ENCODE measurements around the gene AURKA. TPM values are rescaled to one million over a fixed set of nuclear protein-coding genes. Genes with fewer than 3 reads are reported as not detected.

Gene AURKA
- total and polyA plus RNA-seq, 9 of the 15 experiments (the other 6 are each of a cell fraction or from before 2014, with no cell fraction given): 72.7 to 162 (median 113) TPM

DNA sequence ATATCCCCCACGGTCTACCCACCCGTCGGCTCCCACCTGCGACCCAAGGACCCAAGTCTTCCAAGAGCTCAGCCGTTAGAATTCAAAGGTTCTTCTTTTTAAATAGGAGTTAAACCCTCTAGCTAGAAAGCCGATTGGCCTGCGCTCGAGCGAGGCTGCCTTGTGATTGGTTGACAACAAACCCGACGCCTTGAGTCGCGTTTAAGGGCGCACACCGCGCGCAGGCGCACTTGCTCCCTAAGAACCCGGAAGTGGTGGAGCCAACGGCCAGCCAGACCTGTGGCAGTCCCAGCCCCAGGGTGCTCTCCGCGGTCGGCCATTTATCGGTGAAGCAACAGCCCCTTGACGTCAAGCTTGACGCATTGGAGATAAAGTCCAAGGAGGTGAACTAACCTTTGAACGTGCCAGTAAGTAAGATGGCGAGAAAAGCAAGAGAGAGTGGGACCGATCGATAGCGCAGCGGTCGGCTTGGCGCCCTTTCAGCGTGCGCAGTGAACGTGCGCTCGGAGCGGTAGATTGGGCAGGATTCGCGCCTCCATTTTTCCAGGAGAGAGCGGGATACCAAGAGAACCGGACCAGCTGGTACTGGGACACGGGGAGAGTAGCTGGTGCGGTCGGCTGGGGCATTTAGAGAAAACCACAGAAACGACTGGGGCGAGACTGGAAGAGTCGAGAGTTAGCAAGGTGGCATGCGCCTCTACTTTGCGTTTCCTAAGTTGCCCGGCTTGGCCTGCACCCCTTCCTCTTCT, at the start of gene AURKA, which contains the start of gene CSTF1 (continued):
- TF ChIP-seq ZNF165 (CRISPR knock-in tag; IDR thresholded peaks at IDR 0.05; ENCODE audit: borderline replicate concordance) (no peak), ZNF316 (IDR thresholded peaks at IDR 0.05) (no peak), NCOA6 (IDR thresholded peaks at IDR 0.05) (peak; percentile 93), ZFP30 (CRISPR knock-in tag; IDR thresholded peaks at IDR 0.05; ENCODE audit: borderline replicate concordance) (no peak), U2AF2 (optimal IDR thresholded peaks at IDR 0.05; ENCODE audit: low read depth, low read length) (no peak), JUN (IDR thresholded peaks at IDR 0.05; ENCODE audit: borderline replicate concordance, low read depth, low read length) (peak; percentile 73; the same call in 1 of the 2 replicates), JUN (CRISPR knock-in tag; IDR thresholded peaks at IDR 0.05; ENCODE audit: borderline replicate concordance) (no peak; the same call in 1 of the 2 replicates), ZZZ3 (IDR thresholded peaks at IDR 0.05) (0 out of 2 replicates have a peak, but pooled peaks have one; percentile 77), ETS2 (tag; IDR thresholded peaks at IDR 0.05; ENCODE audit: borderline replicate concordance, poor library complexity, severe bottlenecking) (no peak), HNRNPH1 (optimal IDR thresholded peaks at IDR 0.05; ENCODE audit: low read depth, low read length) (no peak), TAL1 (IDR thresholded peaks at IDR 0.05) (no peak), FOXK1 (CRISPR knock-in tag; IDR thresholded peaks at IDR 0.05; ENCODE audit: borderline replicate concordance) (0 out of 2 replicates have a peak, but pooled peaks have one; percentile 11), ZNF124 (CRISPR knock-in tag; IDR thresholded peaks at IDR 0.05) (no peak), ZNF668 (CRISPR knock-in tag; IDR thresholded peaks at IDR 0.05) (no peak), EP300 (IDR thresholded peaks at IDR 0.05; ENCODE audit: low read length) (peak; percentile 70), DNMT1 (IDR thresholded peaks at IDR 0.05) (no peak)
- TF ChIP-seq, protein P1, sequence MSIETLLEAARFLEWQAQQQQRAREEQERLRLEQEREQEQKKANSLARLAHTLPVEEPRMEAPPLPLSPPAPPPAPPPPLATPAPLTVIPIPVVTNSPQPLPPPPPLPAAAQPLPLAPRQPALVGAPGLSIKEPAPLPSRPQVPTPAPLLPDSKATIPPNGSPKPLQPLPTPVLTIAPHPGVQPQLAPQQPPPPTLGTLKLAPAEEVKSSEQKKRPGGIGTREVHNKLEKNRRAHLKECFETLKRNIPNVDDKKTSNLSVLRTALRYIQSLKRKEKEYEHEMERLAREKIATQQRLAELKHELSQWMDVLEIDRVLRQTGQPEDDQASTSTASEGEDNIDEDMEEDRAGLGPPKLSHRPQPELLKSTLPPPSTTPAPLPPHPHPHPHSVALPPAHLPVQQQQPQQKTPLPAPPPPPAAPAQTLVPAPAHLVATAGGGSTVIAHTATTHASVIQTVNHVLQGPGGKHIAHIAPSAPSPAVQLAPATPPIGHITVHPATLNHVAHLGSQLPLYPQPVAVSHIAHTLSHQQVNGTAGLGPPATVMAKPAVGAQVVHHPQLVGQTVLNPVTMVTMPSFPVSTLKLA (conservative IDR thresholded peaks at IDR 0.05): peak; percentile 92 to 96
- TF ChIP-seq, protein P2, sequence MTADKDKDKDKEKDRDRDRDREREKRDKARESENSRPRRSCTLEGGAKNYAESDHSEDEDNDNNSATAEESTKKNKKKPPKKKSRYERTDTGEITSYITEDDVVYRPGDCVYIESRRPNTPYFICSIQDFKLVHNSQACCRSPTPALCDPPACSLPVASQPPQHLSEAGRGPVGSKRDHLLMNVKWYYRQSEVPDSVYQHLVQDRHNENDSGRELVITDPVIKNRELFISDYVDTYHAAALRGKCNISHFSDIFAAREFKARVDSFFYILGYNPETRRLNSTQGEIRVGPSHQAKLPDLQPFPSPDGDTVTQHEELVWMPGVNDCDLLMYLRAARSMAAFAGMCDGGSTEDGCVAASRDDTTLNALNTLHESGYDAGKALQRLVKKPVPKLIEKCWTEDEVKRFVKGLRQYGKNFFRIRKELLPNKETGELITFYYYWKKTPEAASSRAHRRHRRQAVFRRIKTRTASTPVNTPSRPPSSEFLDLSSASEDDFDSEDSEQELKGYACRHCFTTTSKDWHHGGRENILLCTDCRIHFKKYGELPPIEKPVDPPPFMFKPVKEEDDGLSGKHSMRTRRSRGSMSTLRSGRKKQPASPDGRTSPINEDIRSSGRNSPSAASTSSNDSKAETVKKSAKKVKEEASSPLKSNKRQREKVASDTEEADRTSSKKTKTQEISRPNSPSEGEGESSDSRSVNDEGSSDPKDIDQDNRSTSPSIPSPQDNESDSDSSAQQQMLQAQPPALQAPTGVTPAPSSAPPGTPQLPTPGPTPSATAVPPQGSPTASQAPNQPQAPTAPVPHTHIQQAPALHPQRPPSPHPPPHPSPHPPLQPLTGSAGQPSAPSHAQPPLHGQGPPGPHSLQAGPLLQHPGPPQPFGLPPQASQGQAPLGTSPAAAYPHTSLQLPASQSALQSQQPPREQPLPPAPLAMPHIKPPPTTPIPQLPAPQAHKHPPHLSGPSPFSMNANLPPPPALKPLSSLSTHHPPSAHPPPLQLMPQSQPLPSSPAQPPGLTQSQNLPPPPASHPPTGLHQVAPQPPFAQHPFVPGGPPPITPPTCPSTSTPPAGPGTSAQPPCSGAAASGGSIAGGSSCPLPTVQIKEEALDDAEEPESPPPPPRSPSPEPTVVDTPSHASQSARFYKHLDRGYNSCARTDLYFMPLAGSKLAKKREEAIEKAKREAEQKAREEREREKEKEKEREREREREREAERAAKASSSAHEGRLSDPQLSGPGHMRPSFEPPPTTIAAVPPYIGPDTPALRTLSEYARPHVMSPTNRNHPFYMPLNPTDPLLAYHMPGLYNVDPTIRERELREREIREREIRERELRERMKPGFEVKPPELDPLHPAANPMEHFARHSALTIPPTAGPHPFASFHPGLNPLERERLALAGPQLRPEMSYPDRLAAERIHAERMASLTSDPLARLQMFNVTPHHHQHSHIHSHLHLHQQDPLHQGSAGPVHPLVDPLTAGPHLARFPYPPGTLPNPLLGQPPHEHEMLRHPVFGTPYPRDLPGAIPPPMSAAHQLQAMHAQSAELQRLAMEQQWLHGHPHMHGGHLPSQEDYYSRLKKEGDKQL (CRISPR knock-in tag; IDR thresholded peaks at IDR 0.05; ENCODE audit: borderline replicate concordance): no peak
- TF ChIP-seq, protein P3, sequence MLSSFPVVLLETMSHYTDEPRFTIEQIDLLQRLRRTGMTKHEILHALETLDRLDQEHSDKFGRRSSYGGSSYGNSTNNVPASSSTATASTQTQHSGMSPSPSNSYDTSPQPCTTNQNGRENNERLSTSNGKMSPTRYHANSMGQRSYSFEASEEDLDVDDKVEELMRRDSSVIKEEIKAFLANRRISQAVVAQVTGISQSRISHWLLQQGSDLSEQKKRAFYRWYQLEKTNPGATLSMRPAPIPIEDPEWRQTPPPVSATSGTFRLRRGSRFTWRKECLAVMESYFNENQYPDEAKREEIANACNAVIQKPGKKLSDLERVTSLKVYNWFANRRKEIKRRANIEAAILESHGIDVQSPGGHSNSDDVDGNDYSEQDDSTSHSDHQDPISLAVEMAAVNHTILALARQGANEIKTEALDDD (IDR thresholded peaks at IDR 0.05): peak; percentile 41; the same call in 1 of the 2 replicates

All from K562 (cell line).